Peyer's patch (tissue), 4 donors: Measurements from ENCODE around the gene ZNF552.

Experiments
- POLR2A ChIP-seq, 2 donors: fragments of 450-650 bp; IDR thresholded peaks; one replicate each; pipeline ENCODE4 v1.5.1; 2017; ENCODE audit warnings: antibody characterized with exemption in 2 of 2, mild to moderate bottlenecking in 2 of 2, moderate library complexity in 2 of 2
- TF ChIP-seq, protein P1 (sequence below), 6 experiments: fragments of 450-650 bp in 4 of 6; fragments of 200-600 bp in 2 of 6; sonication (generic) in 1 of 6; IDR thresholded peaks; one replicate each; pipeline ENCODE4 v1.5.1; 2017 to 2019; ENCODE audit warnings: antibody characterized with exemption in 6 of 6, mild to moderate bottlenecking in 3 of 6, moderate library complexity in 1 of 6

DNA sequence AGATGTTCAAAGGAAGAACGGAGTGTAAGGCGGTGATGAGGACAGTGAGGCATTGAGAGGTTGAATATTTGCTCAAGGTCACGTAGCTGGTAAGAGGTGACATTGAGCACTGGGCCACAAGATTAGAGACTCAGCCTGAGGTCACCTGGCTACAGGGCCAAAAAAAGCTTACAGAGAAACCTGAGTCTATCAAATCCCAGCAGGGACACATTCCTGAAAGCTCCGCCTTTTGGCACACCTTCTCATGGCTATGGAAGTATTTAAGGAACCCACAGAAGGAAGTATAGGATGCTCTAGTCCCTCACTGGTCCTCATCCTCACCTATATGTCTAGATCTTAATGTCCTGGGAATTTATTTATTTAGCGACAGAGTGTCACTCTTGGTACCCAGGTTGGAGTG is 27.8 kb downstream of the ZNF552 start:
- TF ChIP-seq, protein P1, sequence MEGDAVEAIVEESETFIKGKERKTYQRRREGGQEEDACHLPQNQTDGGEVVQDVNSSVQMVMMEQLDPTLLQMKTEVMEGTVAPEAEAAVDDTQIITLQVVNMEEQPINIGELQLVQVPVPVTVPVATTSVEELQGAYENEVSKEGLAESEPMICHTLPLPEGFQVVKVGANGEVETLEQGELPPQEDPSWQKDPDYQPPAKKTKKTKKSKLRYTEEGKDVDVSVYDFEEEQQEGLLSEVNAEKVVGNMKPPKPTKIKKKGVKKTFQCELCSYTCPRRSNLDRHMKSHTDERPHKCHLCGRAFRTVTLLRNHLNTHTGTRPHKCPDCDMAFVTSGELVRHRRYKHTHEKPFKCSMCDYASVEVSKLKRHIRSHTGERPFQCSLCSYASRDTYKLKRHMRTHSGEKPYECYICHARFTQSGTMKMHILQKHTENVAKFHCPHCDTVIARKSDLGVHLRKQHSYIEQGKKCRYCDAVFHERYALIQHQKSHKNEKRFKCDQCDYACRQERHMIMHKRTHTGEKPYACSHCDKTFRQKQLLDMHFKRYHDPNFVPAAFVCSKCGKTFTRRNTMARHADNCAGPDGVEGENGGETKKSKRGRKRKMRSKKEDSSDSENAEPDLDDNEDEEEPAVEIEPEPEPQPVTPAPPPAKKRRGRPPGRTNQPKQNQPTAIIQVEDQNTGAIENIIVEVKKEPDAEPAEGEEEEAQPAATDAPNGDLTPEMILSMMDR (IDR thresholded peaks at IDR 0.05): no peak
- TF ChIP-seq POLR2A (IDR thresholded peaks at IDR 0.05): no peak
